Measurements from ENCODE around the gene GRIK5. TPM values are rescaled to one million over a fixed set of nuclear protein-coding genes. Genes with fewer than 3 reads are reported as not detected.

The GRIK5 gene
- polyA plus RNA-seq, 1 donor (not counting 4 experiments of a cell fraction or from before 2014, with no cell fraction given), result 0.17 TPM

GRCh38 chr19:42095814-42096230, 25.8 kb upstream of the GRIK5 start:
- FAIRE-seq (no peak), DNase-seq (ENCODE audit: low read depth, low spot score) (no peak)
- H3K4me1 ChIP-seq (ENCODE audit: control insufficient read depth, extremely low read depth, insufficient read depth, low read length), result peaks cover 8% of the 10 kb centered on the region
- H3K9me3 ChIP-seq (ENCODE audit: control insufficient read depth, low read depth, low read length), result no peaks in the 10 kb centered on the region
- H3K4me3 ChIP-seq (ENCODE audit: control insufficient read depth in 2 of 3, extremely low read depth in 1 of 3, insufficient read depth in 2 of 3, low read depth in 1 of 3, low read length in 3 of 3), result no peak overlapping the region
- no peak overlapping the region for H3K9ac ChIP-seq (ENCODE audit: control insufficient read depth, extremely low read depth, insufficient read depth, low read length)
- no peaks in the 10 kb centered on the region for H3K27me3 ChIP-seq (ENCODE audit: control insufficient read depth, extremely low read depth, insufficient read depth, low read length)
- H2AFZ ChIP-seq (ENCODE audit: control insufficient read depth, low read length), result no peak overlapping the region
- no peaks in the 10 kb centered on the region for H3K9me1 ChIP-seq (ENCODE audit: control insufficient read depth, extremely low read depth, insufficient read depth, low read length)
- no peaks in the 10 kb centered on the region for H3K79me2 ChIP-seq (ENCODE audit: control insufficient read depth, insufficient read depth, low read length)
- no peak for TF ChIP-seq CTCF (optimal IDR thresholded peaks at IDR 0.05 in 1 of 3, IDR thresholded peaks at IDR 0.05 in 1 of 3, conservative IDR thresholded peaks at IDR 0.05 in 1 of 3; ENCODE audit: extremely low read depth in 1 of 3, insufficient read depth in 2 of 3, low read length in 3 of 3)
- TF ChIP-seq EZH2 (IDR thresholded peaks at IDR 0.05; ENCODE audit: low read length), result no peak
- dilution Hi-C loops (cut with MboI; ENCODE audit: extremely low pct_ligation_motif_present, low sequenced_read_pairs), result no loop called here
- H4K20me1 ChIP-seq (ENCODE audit: control insufficient read depth, extremely low read depth, insufficient read depth, low read length), result no peaks in the 10 kb centered on the region
- no peaks in the 10 kb centered on the region for H3K36me3 ChIP-seq (ENCODE audit: control insufficient read depth in 2 of 2, extremely low read depth in 1 of 2, insufficient read depth in 2 of 2, low read length in 2 of 2)
- no peak overlapping the region for H3K4me2 ChIP-seq (ENCODE audit: control insufficient read depth, extremely low read depth, insufficient read depth, low read depth, low read length)
- no peak overlapping the region for H3K27ac ChIP-seq (ENCODE audit: control insufficient read depth, insufficient read depth, low read length)

DNA sequence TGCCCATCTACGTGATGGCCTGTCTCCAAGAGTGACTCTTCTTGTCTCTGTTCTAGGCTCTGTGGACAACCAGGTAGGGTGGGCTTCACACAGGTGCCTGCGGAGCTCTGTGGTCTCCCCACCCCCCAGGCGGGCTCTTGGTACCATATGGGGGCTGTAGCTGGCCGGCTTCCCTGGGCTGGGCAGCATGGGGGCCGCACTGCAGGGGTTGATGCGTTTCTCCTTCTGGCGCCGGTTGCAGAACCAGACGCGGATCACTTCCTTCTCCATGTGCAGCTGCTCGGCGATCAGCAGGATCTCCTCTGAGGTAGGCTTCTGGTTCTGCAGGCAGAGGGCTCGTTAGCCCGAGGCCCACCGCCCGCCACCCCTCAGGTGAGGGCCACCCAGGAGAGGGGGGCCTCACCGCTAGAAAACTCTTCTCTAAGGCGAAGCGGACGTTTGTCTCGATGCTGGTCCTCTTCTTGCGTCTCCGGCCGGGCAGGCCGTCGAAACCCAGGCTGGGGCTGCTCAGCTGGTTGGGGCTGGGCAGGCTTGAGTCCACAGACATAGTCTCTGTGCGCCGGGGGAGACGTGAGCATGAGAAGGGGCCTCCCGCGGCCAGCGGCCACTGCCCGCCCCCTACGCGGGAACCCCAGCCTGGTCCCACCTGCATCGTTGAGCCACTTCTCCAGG, 25.3 kb upstream of the GRIK5 start:
- Histone ChIP-seq H2AFZ (ENCODE audit: control insufficient read depth, low read length) (no peak overlapping the region), H3K9me3 (ENCODE audit: control insufficient read depth, low read depth, low read length) (no peaks in the 10 kb centered on the region), H3K4me2 (ENCODE audit: control insufficient read depth, extremely low read depth, insufficient read depth, low read depth, low read length) (no peak overlapping the region), H3K4me1 (ENCODE audit: control insufficient read depth, extremely low read depth, insufficient read depth, low read length) (peaks cover 8% of the 10 kb centered on the region), H3K9ac (ENCODE audit: control insufficient read depth, extremely low read depth, insufficient read depth, low read length) (no peak overlapping the region), H3K79me2 (ENCODE audit: control insufficient read depth, insufficient read depth, low read length) (no peaks in the 10 kb centered on the region), H3K4me3 (ENCODE audit: control insufficient read depth in 2 of 3, extremely low read depth in 1 of 3, insufficient read depth in 2 of 3, low read depth in 1 of 3, low read length in 3 of 3) (no peak overlapping the region), H3K36me3 (ENCODE audit: control insufficient read depth in 2 of 2, extremely low read depth in 1 of 2, insufficient read depth in 2 of 2, low read length in 2 of 2) (no peaks in the 10 kb centered on the region), H3K9me1 (ENCODE audit: control insufficient read depth, extremely low read depth, insufficient read depth, low read length) (no peaks in the 10 kb centered on the region), H3K27ac (ENCODE audit: control insufficient read depth, insufficient read depth, low read length) (no peak overlapping the region), H4K20me1 (ENCODE audit: control insufficient read depth, extremely low read depth, insufficient read depth, low read length) (no peaks in the 10 kb centered on the region), H3K27me3 (ENCODE audit: control insufficient read depth, extremely low read depth, insufficient read depth, low read length) (no peaks in the 10 kb centered on the region)
- DNase-seq (ENCODE audit: low read depth, low spot score) (no peak), FAIRE-seq (no peak)
- dilution Hi-C loops (cut with MboI; ENCODE audit: extremely low pct_ligation_motif_present, low sequenced_read_pairs), result no loop called here
- TF ChIP-seq CTCF (optimal IDR thresholded peaks at IDR 0.05 in 1 of 3, IDR thresholded peaks at IDR 0.05 in 1 of 3, conservative IDR thresholded peaks at IDR 0.05 in 1 of 3; ENCODE audit: extremely low read depth in 1 of 3, insufficient read depth in 2 of 3, low read length in 3 of 3), result no peak
- TF ChIP-seq EZH2 (IDR thresholded peaks at IDR 0.05; ENCODE audit: low read length), result no peak
